ENCODE results near the gene ATP2B1. TPM values are rescaled to one million over a fixed set of nuclear protein-coding genes. Genes with fewer than 3 reads are reported as not detected.
"Not testable (repeated sequence)": the region's sequence is repeated elsewhere in the genome, so short reads cannot be mapped to it uniquely, and the experiment has no call there.

Gene ATP2B1
- total RNA-seq = 10 to 100 TPM; 10.9 to 32.4 (median 21.0) TPM

- H3K4me1 ChIP-seq = peaks cover 6 to 35% (median 8%) of the 10 kb centered on the region in 3 donors
- H3K27ac ChIP-seq = peak within 1 kb of the TSS; percentile 94 to 99 (median 98)
- peak; percentile 37 for DNase-seq
- WGBS, 2 donors = 0% methylated on average over 5 of the region's 84 CpGs; no CpG with 5 or more reads in 1 of the 2 donors
- no peaks in the 10 kb centered on the region for H3K9me3 ChIP-seq
- TF ChIP-seq POLR2A (IDR thresholded peaks at IDR 0.05) (peak in 3 of 4 donors; percentile 88 to 96 (median 95)), CTCF (IDR thresholded peaks at IDR 0.05) (peak in 4 of 6 experiments; percentile 6 to 42 (median 22))
- intact Hi-C loops (cut with DNase I) = no loop called here
- no peaks in the 10 kb centered on the region for H3K27me3 ChIP-seq
- peak within 1 kb of the TSS; percentile 91 to 95 (median 94) for H3K4me3 ChIP-seq
- H3K36me3 ChIP-seq = no peaks in the 10 kb centered on the region
Observed at GRCh38 chr12:89708565-89709156, at the start of gene ATP2B1. Gene ATP2B1, minus strand, starts transcription at chr12:89708838. Its CDS starts 52,952 bp downstream, at chr12:89655886.

GRCh38 chr12:89757987-89758386, 49.3 kb upstream of the ATP2B1 start:
- H3K27me3 ChIP-seq = not testable (repeated sequence)
- WGBS, 2 donors = 63 to 76% methylated on average over 1 of the region's 1 CpG

GRCh38 chr12:89756585-89757398, 48.2 kb upstream of the ATP2B1 start:
- Histone ChIP-seq H3K27me3 (no peaks in the 10 kb centered on the region), H3K36me3 (no peaks in the 10 kb centered on the region), H3K9me3 (no peaks in the 10 kb centered on the region), H3K27ac (peak overlapping the region; percentile 42 to 65 (median 54)), H3K4me1 (peaks cover 0 to 11% (median 4%) of the 10 kb centered on the region in 3 donors), H3K4me3 (no peak overlapping the region)
- no peak for TF ChIP-seq POLR2A (IDR thresholded peaks at IDR 0.05)
- TF ChIP-seq CTCF (IDR thresholded peaks at IDR 0.05) = no peak
- DNase-seq = no peak
- intact Hi-C loops (cut with DNase I) = no loop called here
- WGBS, 2 donors = 31 to 47% methylated on average over 5 of the region's 5 CpGs

More at GRCh38 chr12:89757987-89758386, 49.3 kb upstream of the ATP2B1 start:
- H3K4me3 ChIP-seq; H3K9me3 ChIP-seq; H3K27ac ChIP-seq; intact Hi-C loops (cut with DNase I); H3K36me3 ChIP-seq; DNase-seq: not testable (repeated sequence)
- peaks cover 0 to 11% (median 4%) of the 10 kb centered on the region in 3 donors for H3K4me1 ChIP-seq

GRCh38 chr12:89756194-89756584, 47.6 kb upstream of the ATP2B1 start:
- 65 to 75% methylated on average over 4 of the region's 4 CpGs for WGBS, 2 donors
- no peak for DNase-seq
- no peak overlapping the region for H3K4me3 ChIP-seq
- no peaks in the 10 kb centered on the region for H3K36me3 ChIP-seq
- H3K4me1 ChIP-seq = peaks cover 0 to 11% (median 4%) of the 10 kb centered on the region in 3 donors
- H3K9me3 ChIP-seq = no peaks in the 10 kb centered on the region
- H3K27me3 ChIP-seq = no peaks in the 10 kb centered on the region
- peak overlapping the region; percentile 42 to 56 (median 52) for H3K27ac ChIP-seq
- TF ChIP-seq POLR2A (IDR thresholded peaks at IDR 0.05) = no peak
- intact Hi-C loops (cut with DNase I) = no loop called here

- H3K4me3 ChIP-seq = no peak overlapping the region
- H3K4me1 ChIP-seq = peaks cover 0 to 11% (median 4%) of the 10 kb centered on the region in 3 donors
- H3K27ac ChIP-seq = no peak overlapping the region
- H3K9me3 ChIP-seq = no peaks in the 10 kb centered on the region
- TF ChIP-seq POLR2A (IDR thresholded peaks at IDR 0.05) = no peak
- TF ChIP-seq CTCF (IDR thresholded peaks at IDR 0.05) = no peak
- H3K36me3 ChIP-seq = no peaks in the 10 kb centered on the region
- DNase-seq = no peak
- intact Hi-C loops (cut with DNase I) = no loop called here
- 81 to 82% methylated on average over 3 of the region's 3 CpGs for WGBS, 2 donors
- no peaks in the 10 kb centered on the region for H3K27me3 ChIP-seq
Observed at GRCh38 chr12:89753997-89754396, 45.4 kb upstream of the ATP2B1 start.

GRCh38 chr12:89752341-89752740, 43.7 kb upstream of the ATP2B1 start:
- Histone ChIP-seq H3K4me3 (no peak overlapping the region), H3K9me3 (no peaks in the 10 kb centered on the region), H3K27ac (no peak overlapping the region), H3K27me3 (no peaks in the 10 kb centered on the region), H3K36me3 (no peaks in the 10 kb centered on the region), H3K4me1 (peaks cover 0 to 11% (median 4%) of the 10 kb centered on the region in 3 donors)
- intact Hi-C loops (cut with DNase I) = no loop called here
- DNase-seq = no peak
- no peak for TF ChIP-seq POLR2A (IDR thresholded peaks at IDR 0.05)
- TF ChIP-seq CTCF (IDR thresholded peaks at IDR 0.05) = no peak
- WGBS, 2 donors = 82 to 91% methylated on average over 1 of the region's 1 CpG
